ENCODE results near the gene ACP4.

DNA sequence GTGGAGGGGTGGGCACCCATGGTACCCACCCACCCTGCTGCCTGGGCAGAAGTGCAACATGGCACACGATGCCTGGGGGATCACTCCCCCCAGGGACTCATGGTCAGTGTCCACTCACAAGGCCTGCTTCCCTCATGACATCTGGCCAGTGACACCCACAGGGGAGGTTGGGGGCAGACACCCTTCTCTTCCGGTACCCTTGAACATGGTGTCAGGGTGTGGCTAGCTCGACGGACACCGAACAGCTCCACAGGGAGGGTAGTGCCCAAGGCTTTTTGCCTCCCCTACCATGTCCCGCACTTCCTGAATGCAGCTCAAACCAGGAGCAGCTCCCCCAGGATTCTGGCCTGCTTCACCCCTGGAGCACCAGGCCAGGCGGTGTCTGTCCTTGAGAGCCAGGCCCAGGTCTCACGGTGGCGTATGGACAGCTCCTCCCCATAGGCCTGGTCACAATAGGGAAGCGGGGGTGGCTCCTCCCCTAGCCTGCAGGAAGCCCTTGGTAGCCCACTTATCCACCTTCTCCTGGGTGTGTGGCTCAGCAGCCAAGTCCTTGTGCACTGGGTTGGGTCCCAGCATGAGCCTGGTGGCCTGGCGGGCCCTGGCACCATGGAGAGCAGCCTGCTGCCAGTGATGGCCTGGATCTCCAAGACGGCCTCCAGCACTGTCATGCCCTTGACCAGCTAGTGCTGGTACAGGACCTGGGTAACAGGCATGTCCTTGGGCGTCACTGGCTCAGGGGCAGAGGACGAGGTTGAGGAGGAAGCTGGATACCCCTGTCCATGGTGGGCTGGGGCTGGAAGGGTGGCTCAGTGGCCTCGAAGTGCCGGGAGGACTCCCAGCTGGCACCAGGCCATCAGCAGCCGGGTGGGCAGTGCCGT is 7.8 kb downstream of the ACP4 start:
- TF ChIP-seq REST (IDR thresholded peaks at IDR 0.05; ENCODE audit: low read depth) (peak; percentile 65), TAF1 (IDR thresholded peaks at IDR 0.05; ENCODE audit: low read depth) (no peak), CREB1 (IDR thresholded peaks at IDR 0.05; ENCODE audit: low read depth) (no peak)
- TF ChIP-seq, protein P1, sequence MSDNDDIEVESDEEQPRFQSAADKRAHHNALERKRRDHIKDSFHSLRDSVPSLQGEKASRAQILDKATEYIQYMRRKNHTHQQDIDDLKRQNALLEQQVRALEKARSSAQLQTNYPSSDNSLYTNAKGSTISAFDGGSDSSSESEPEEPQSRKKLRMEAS (IDR thresholded peaks at IDR 0.05): no peak
